GM12878 (cell line): ENCODE results near the gene GSK3A. TPM values are rescaled to one million over a fixed set of nuclear protein-coding genes. Genes with fewer than 3 reads are reported as not detected.

Experiments
- ATAC-seq: fragments of 200-7000 bp; cut with Tn5 transposase; 3 replicates; pipeline ENCODE4 v1.9.1; 2020; ENCODE audit warnings: mild to moderate bottlenecking, moderate library complexity
- BruUV-seq: library from RNA; stranded (reverse); fragments of 400-500 nt; replicated peaks from 2 replicates; lab custom pipeline; 2021; lab: Mats Ljungman, UMichigan
- CTCF ChIA-PET: fragments of 300-600 bp; sonication (Branson Sonifier 250); formaldehyde crosslinking; extraction: SDS; loops from one replicate; lab custom pipeline; 2021; ENCODE audit warnings: inconsistent platforms; lab: Yijun Ruan, JAX
- POLR2A ChIA-PET: fragments of 350-600 bp; formaldehyde crosslinking; extraction: SDS; loops from one replicate; lab custom pipeline; 2021; ENCODE audit warnings: inconsistent platforms; lab: Charles Lee
- RAD21 ChIA-PET: fragments of 300-600 bp; sonication (Branson Sonifier 250); formaldehyde crosslinking; loops from one replicate; lab custom pipeline; 2023; ENCODE audit warnings: antibody characterized with exemption; ENCODE audit not compliant: unreplicated experiment; lab: Charles Lee
- SMC1A ChIA-PET: fragments of 300-600 bp; sonication (Branson Sonifier 250); formaldehyde crosslinking; loops from one replicate; lab custom pipeline; 2023; ENCODE audit not compliant: unreplicated experiment, uncharacterized antibody; lab: Charles Lee
- DNase-seq: peaks from one replicate; pipeline ENCODE4 v3.0.0-alpha.2; 2011; ENCODE audit warnings: low read depth, low spot score
- FAIRE-seq: peaks from 3 replicates; lab custom pipeline; 2011; peaks lifted over from hg19 to GRCh38; lab: Jason Lieb, UNC
- H2AFZ ChIP-seq: 2 replicates; pipeline ENCODE4 v1.6.0; 2011; ENCODE audit warnings: low read depth, low read length, control low read depth; ENCODE audit not compliant: control insufficient read depth
- H3K27ac ChIP-seq: 2 replicates; pipeline ENCODE4 v1.5.1; 2011; ENCODE audit warnings: control low read depth; ENCODE audit not compliant: control insufficient read depth, insufficient read depth
- H3K27me3 ChIP-seq, 2 experiments: replicated peaks in 1 of 2; 2 replicates each; pipeline versions ENCODE4 v1.6.0 to v1.6.1; 2011; ENCODE audit warnings: low read length in 1 of 2; ENCODE audit not compliant: control insufficient read depth in 2 of 2, insufficient read depth in 2 of 2
- H3K36me3 ChIP-seq, 2 experiments: 2 replicates each; pipeline ENCODE4 v1.5.1; 2011; ENCODE audit warnings: low read length in 1 of 2; ENCODE audit not compliant: control insufficient read depth in 2 of 2, insufficient read depth in 2 of 2
- H3K4me1 ChIP-seq: 2 replicates; pipeline ENCODE4 v1.6.1; 2011; ENCODE audit warnings: mild to moderate bottlenecking, low read length, moderate library complexity, mixed read lengths; ENCODE audit not compliant: control insufficient read depth, insufficient read depth
- H3K4me2 ChIP-seq: 2 replicates; pipeline ENCODE4 v1.6.0; 2011; ENCODE audit warnings: control low read depth; ENCODE audit not compliant: control insufficient read depth, insufficient read depth
- H3K4me3 ChIP-seq: fragments of 200-600 bp; sonication (generic); 2 replicates; pipeline ENCODE4 v1.5.1; 2016
- H3K79me2 ChIP-seq: 2 replicates; pipeline ENCODE4 v1.6.0; 2011; ENCODE audit warnings: low read length; ENCODE audit not compliant: control insufficient read depth, insufficient read depth
- H3K9ac ChIP-seq: 2 replicates; pipeline ENCODE4 v1.8.0; 2011; ENCODE audit warnings: low read length, control low read depth, mixed read lengths; ENCODE audit not compliant: control insufficient read depth, insufficient read depth
- H3K9me3 ChIP-seq: replicated peaks from 3 replicates; pipeline ENCODE4 v1.5.1; 2011; ENCODE audit warnings: mild to moderate bottlenecking, low read length; ENCODE audit not compliant: control insufficient read depth, insufficient read depth
- H4K20me1 ChIP-seq: 2 replicates; pipeline ENCODE4 v1.6.0; 2011; ENCODE audit not compliant: control insufficient read depth, insufficient read depth
- ELK1 ChIP-seq: IDR thresholded peaks from 2 replicates; pipeline ENCODE4 v1.6.1; 2012; ENCODE audit warnings: low read depth, low read length, improper control_type of control experiment
- IKZF2 ChIP-seq, 2 experiments: fragments of 450-650 bp; IDR thresholded peaks; 2 replicates each; pipeline ENCODE4 v1.6.1; 2017; ENCODE audit warnings: mild to moderate bottlenecking in 2 of 2, moderate library complexity in 2 of 2
- KAT2A ChIP-seq: conservative IDR thresholded peaks from 2 replicates; pipeline ENCODE4 v1.6.1; 2011; ENCODE audit warnings: low read depth, low read length; ENCODE audit not compliant: control insufficient read depth
- NFYA ChIP-seq: IDR thresholded peaks from 2 replicates; pipeline ENCODE4 v1.6.1; 2011; ENCODE audit warnings: low read depth, mild to moderate bottlenecking, low read length, improper control_type of control experiment, borderline replicate concordance
- PAX5 ChIP-seq: IDR thresholded peaks from 2 replicates; pipeline ENCODE4 v1.6.1; 2011; ENCODE audit warnings: low read depth, low read length, borderline replicate concordance
- POU2F2 ChIP-seq: IDR thresholded peaks from 3 replicates; pipeline ENCODE4 v1.6.1; 2011; ENCODE audit warnings: low read depth, mild to moderate bottlenecking, low read length, borderline replicate concordance
- RAD21 ChIP-seq: IDR thresholded peaks from 2 replicates; pipeline ENCODE4 v1.6.1; 2011; ENCODE audit warnings: mild to moderate bottlenecking, low read depth, low read length, moderate library complexity; ENCODE audit not compliant: insufficient read depth
- SIN3A ChIP-seq: IDR thresholded peaks from 2 replicates; pipeline ENCODE4 v1.6.1; 2012; ENCODE audit warnings: low read depth, low read length, improper control_type of control experiment
- SUPT20H ChIP-seq: IDR thresholded peaks from 2 replicates; pipeline ENCODE4 v1.6.1; 2011; ENCODE audit warnings: low read depth, mild to moderate bottlenecking, low read length, moderate library complexity, borderline replicate concordance; ENCODE audit not compliant: control insufficient read depth
- SUZ12 ChIP-seq: fragments of 200-600 bp; sonication (generic); IDR thresholded peaks from one replicate; pipeline ENCODE4 v1.6.1; 2018; ENCODE audit warnings: antibody characterized with exemption, mild to moderate bottlenecking; ENCODE audit not compliant: unreplicated experiment
- USF1 ChIP-seq: IDR thresholded peaks from 2 replicates; pipeline ENCODE4 v1.6.1; 2011; ENCODE audit warnings: borderline replicate concordance, low read depth, mild to moderate bottlenecking, moderate library complexity, mixed read lengths, low read length; ENCODE audit not compliant: insufficient read depth; ENCODE audit errors: extremely low read length
- ZBED1 ChIP-seq: IDR thresholded peaks from 2 replicates; pipeline ENCODE4 v1.6.1; 2016; ENCODE audit warnings: borderline replicate concordance
- ZBTB4 ChIP-seq: fragments of 450-650 bp; formaldehyde crosslinking; IDR thresholded peaks from 2 replicates; pipeline ENCODE4 v1.4.0; 2022; ENCODE audit warnings: mild to moderate bottlenecking, moderate library complexity
- ZNF622 ChIP-seq: fragments of 450-650 bp; IDR thresholded peaks from 2 replicates; pipeline ENCODE4 v1.6.1; 2017; ENCODE audit warnings: mild to moderate bottlenecking, inconsistent platforms
- ZSCAN29 ChIP-seq: fragments of 450-650 bp; IDR thresholded peaks from 2 replicates; pipeline ENCODE4 v1.6.1; 2017; ENCODE audit warnings: mild to moderate bottlenecking, moderate library complexity
- WGBS: methylation state at CpG from one replicate; pipeline ENCODE4 v1.1.6; 2016; ENCODE audit warnings: low lambda C conversion rate; ENCODE audit not compliant: insufficient replicate concordance, insufficient coverage; ENCODE audit errors: missing lambda C conversion rate; 5-methylcytosine and 5-hydroxymethylcytosine counted together
- in situ Hi-C: fragments of 300-500 bp; cut with MboI; formaldehyde crosslinking; loops from 9 replicates; pipeline ENCODE4 v1.14.3; 2018; ENCODE audit warnings: mixed read lengths
- intact Hi-C: fragments of 100-400 bp; cut with micrococcal nuclease; formaldehyde crosslinking; loops from one replicate; pipeline ENCODE4 v1.14.2; 2022; ENCODE audit not compliant: unreplicated experiment
- polyA plus RNA-seq, 11 experiments: library from polyadenylated mRNA; depleted of rRNA in 4 of 11; unstranded in 6 of 11; stranded (reverse) in 5 of 11; fragments of >200 nt; fragmentation: Nextera tagmentation in 4 of 11; fragmentation: Illumina TruSeq in 1 of 11; extraction: Ambion mirVana in 4 of 11; extraction: Trizol in 1 of 11; gene quantifications; 1 replicate in 1 of 11; 2 replicates in 10 of 11; pipeline versions ENCODE4 v1.2.1 to v1.2.3, GENCODE V29; 2011 to 2016; ENCODE audit warnings: inconsistent platforms in 2 of 11, missing spikeins in 2 of 11, low read depth in 1 of 11
- total RNA-seq, 4 experiments: library from RNA; depleted of rRNA in 3 of 4; stranded (reverse); fragments of >200 nt in 3 of 4; fragmentation: Illumina TruSeq in 1 of 4; extraction: Trizol in 1 of 4; gene quantifications; 2 replicates each; pipeline versions ENCODE4 v1.2.1 to v1.2.3, GENCODE V29; 2013 to 2021

Gene GSK3A
- total and polyA plus RNA-seq, 10 of the 15 experiments (the other 5 are each of a cell fraction or from before 2014, with no cell fraction given) = 1.00 to 47.9 (median 15.2) TPM

GRCh38 chr19:42249149-42249750, 6.8 kb upstream of the GSK3A start:
- ChIA-PET RAD21 (no interaction called here), POLR2A (no interaction called here), CTCF (interaction anchor here (1.2 kb wide), 1 partner anchor 30 kb away, joined by 5 read pairs; no protein-coding TSS in a partner anchor), SMC1A (interaction anchor here (1.2 kb wide), 1 partner anchor 30 kb away, joined by 3 read pairs; no protein-coding TSS in a partner anchor)
- Histone ChIP-seq H3K4me2 (no peak overlapping the region), H4K20me1 (no peaks in the 10 kb centered on the region), H3K9me3 (no peaks in the 10 kb centered on the region), H3K4me1 (peaks cover 17% of the 10 kb centered on the region), H3K79me2 (peaks cover 38% of the 10 kb centered on the region), H3K9ac (no peak overlapping the region), H3K27ac (no peak overlapping the region), H3K4me3 (no peak overlapping the region), H2AFZ (no peak overlapping the region), H3K27me3 (no peaks in the 10 kb centered on the region), H3K36me3 (peaks cover 0 to 7% of the 10 kb centered on the region in 2 experiments; a peak in 2 of 4 replicates)
- BruUV-seq = no TSS peak
- FAIRE-seq = no peak
- ATAC-seq = no peak
- in situ Hi-C loops = no loop called here
- intact Hi-C loops = no loop called here
- 93% methylated on average over 29 of the region's 36 CpGs for WGBS
- no peak for DNase-seq
- TF ChIP-seq USF1 (no peak), SIN3A (no peak), IKZF2 (IDR thresholded peaks at IDR 0.05) (no peak), ELK1 (no peak), PAX5 (no peak), SUZ12 (no peak), KAT2A (no peak), RAD21 (no peak), SUPT20H (no peak), ZSCAN29 (no peak), ZNF622 (no peak), ZBED1 (no peak), ZBTB4 (no peak), POU2F2 (no peak), NFYA (no peak)
